K562 (cell line): ENCODE data around the gene LIAS. TPM values are rescaled to one million over a fixed set of nuclear protein-coding genes. Genes with fewer than 3 reads are reported as not detected.
A peak's percentile ranks its signal among the peaks of the same experiment; 100 is the strongest.

Experiments used
- ARID1B ChIP-seq: fragments of 450-650 bp; IDR thresholded peaks from 2 replicates; pipeline ENCODE4 v1.6.1; 2016; ENCODE audit warnings: antibody characterized with exemption, mild to moderate bottlenecking, inconsistent platforms
- CTBP1 ChIP-seq: fragments of 450-650 bp; IDR thresholded peaks from 2 replicates; pipeline ENCODE4 v1.6.1; 2016; ENCODE audit warnings: borderline replicate concordance
- JUN ChIP-seq, 2 experiments: sonication (generic) in 1 of 2; formaldehyde crosslinking in 1 of 2; IDR thresholded peaks; 2 replicates each; pipeline versions ENCODE4 v1.6.1 to v1.8.0; 2012 to 2022; ENCODE audit warnings: borderline replicate concordance in 2 of 2, mild to moderate bottlenecking in 2 of 2, improper control_type of control experiment in 1 of 2, low read depth in 1 of 2, low read length in 1 of 2, missing genetic modification reagents in 1 of 2
- JUND ChIP-seq, 2 experiments: IDR thresholded peaks; 2 replicates in 1 of 2; 3 replicates in 1 of 2; pipeline ENCODE4 v1.6.1; 2011; ENCODE audit warnings: borderline replicate concordance in 2 of 2, low read depth in 2 of 2, low read length in 2 of 2, improper control_type of control experiment in 1 of 2, missing biosample characterization in 1 of 2, missing genetic modification characterization in 1 of 2, missing genetic modification reagents in 1 of 2
- KAT2B ChIP-seq: IDR thresholded peaks from one replicate; pipeline ENCODE4 v1.6.1; 2012; ENCODE audit warnings: low read depth, mild to moderate bottlenecking, control low read depth, inconsistent platforms, low read length, moderate library complexity
- MEF2D ChIP-seq: conservative IDR thresholded peaks from 2 replicates; pipeline ENCODE4 v1.6.1; 2016; ENCODE audit warnings: low read depth, missing genetic modification characterization, missing compliant biosample characterization
- SMARCE1 ChIP-seq: fragments of 450-650 bp; IDR thresholded peaks from 2 replicates; pipeline ENCODE4 v1.7.1; 2016; ENCODE audit warnings: mild to moderate bottlenecking
- SREBF1 ChIP-seq: fragments of 150-350 bp; IDR thresholded peaks from 2 replicates; pipeline ENCODE4 v1.6.1; 2014; ENCODE audit warnings: antibody characterized with exemption, low read depth, low read length, borderline replicate concordance
- THRA ChIP-seq: fragments of 450-650 bp; IDR thresholded peaks from 2 replicates; pipeline ENCODE4 v1.6.1; 2017; ENCODE audit warnings: mild to moderate bottlenecking, moderate library complexity
- ZFP36 ChIP-seq: fragments of 150-350 bp; IDR thresholded peaks from 2 replicates; pipeline ENCODE4 v1.6.1; 2018; ENCODE audit warnings: low read length, low read depth; ENCODE audit not compliant: partially characterized antibody
- polyA plus RNA-seq, 8 experiments: library from polyadenylated mRNA; depleted of rRNA in 4 of 8; stranded (reverse) in 5 of 8; unstranded in 3 of 8; fragments of >200 nt; fragmentation: Nextera tagmentation in 2 of 8; fragmentation: Illumina TruSeq in 1 of 8; extraction: Ambion mirVana in 2 of 8; extraction: Trizol in 1 of 8; gene quantifications; 2 replicates each; pipeline versions ENCODE4 v1.2.1 to v1.2.3, GENCODE V29; 2011 to 2014; ENCODE audit warnings: inconsistent platforms in 1 of 8, missing spikeins in 1 of 8
- total RNA-seq, 7 experiments: library from RNA; depleted of rRNA in 6 of 7; stranded (reverse); fragments of >200 nt in 6 of 7; fragmentation: Illumina TruSeq in 2 of 7; extraction: Trizol in 2 of 7; gene quantifications; 2 replicates each; pipeline versions ENCODE4 v1.2.1 to v1.2.3, GENCODE V29; 2011 to 2021; ENCODE audit warnings: low replicate concordance in 1 of 7
- TF ChIP-seq, protein P1 (sequence below), 2 experiments: fragments of 450-650 bp in 1 of 2; sonication (generic) in 1 of 2; formaldehyde crosslinking in 1 of 2; IDR thresholded peaks in 1 of 2; conservative IDR thresholded peaks in 1 of 2; 2 replicates each; pipeline versions ENCODE4 v1.6.1 to v1.8.1; 2016 to 2023; ENCODE audit warnings: mild to moderate bottlenecking in 2 of 2, moderate library complexity in 2 of 2, inconsistent platforms in 1 of 2, missing genetic modification reagents in 1 of 2

LIAS gene
- total and polyA plus RNA-seq, 9 of the 15 experiments (the other 6 are each of a cell fraction or from before 2014, with no cell fraction given) = 21.9 to 57.1 (median 42.1) TPM

GRCh38 chr4:39429476-39430334 is 29.2 kb upstream of the LIAS start (continued):
- TF ChIP-seq THRA = no peak
- no peak for TF ChIP-seq ZFP36
- TF ChIP-seq JUN (IDR thresholded peaks at IDR 0.05; ENCODE audit: borderline replicate concordance, low read depth, low read length) = 0 out of 2 replicates have a peak, but pooled peaks have one; percentile 25
- TF ChIP-seq JUN (CRISPR knock-in tag; IDR thresholded peaks at IDR 0.05; ENCODE audit: borderline replicate concordance) = no peak
- TF ChIP-seq SMARCE1 = peak; percentile 26; the same call in 1 of the 2 replicates
- no peak for TF ChIP-seq MEF2D
- no peak for TF ChIP-seq KAT2B
- TF ChIP-seq ARID1B = peak; percentile 7; the same call in 1 of the 2 replicates
- TF ChIP-seq CTBP1 = peak; percentile 51; the same call in 1 of the 2 replicates
- TF ChIP-seq JUND (IDR thresholded peaks at IDR 0.05; ENCODE audit: borderline replicate concordance, low read depth, low read length) = peak; percentile 48; the same call in 1 of the 2 replicates
- TF ChIP-seq JUND (tag; IDR thresholded peaks at IDR 0.05; ENCODE audit: borderline replicate concordance, low read depth, low read length) = peak; percentile 66; the same call in 2 of the 3 replicates
- TF ChIP-seq, protein P1, sequence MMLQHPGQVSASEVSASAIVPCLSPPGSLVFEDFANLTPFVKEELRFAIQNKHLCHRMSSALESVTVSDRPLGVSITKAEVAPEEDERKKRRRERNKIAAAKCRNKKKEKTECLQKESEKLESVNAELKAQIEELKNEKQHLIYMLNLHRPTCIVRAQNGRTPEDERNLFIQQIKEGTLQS (IDR thresholded peaks at IDR 0.05) = peak; percentile 76
- TF ChIP-seq, protein P1 (CRISPR knock-in tag; conservative IDR thresholded peaks at IDR 0.05) = no peak
- no peak for TF ChIP-seq SREBF1
